Hippocampal formation (tissue), 2 donors: Measurements from ENCODE around the gene C17orf75.

ENCODE experiments used
- DNase-seq, 2 donors: peaks; one replicate each; lab custom pipeline; 2025; lab: John Stamatoyannopoulos, UW

Gene C17orf75

GRCh38 chr17:32305049-32305448 is 36.9 kb downstream of the C17orf75 start:
- DNase-seq, result no peak

GRCh38 chr17:32303781-32304288 is 38.1 kb downstream of the C17orf75 start:
- DNase-seq, result no peak

- no peak for DNase-seq
Observed at GRCh38 chr17:32302860-32303649, 38.9 kb downstream of the C17orf75 start.

GRCh38 chr17:32302037-32302436 is 39.9 kb downstream of the C17orf75 start:
- no peak for DNase-seq

GRCh38 chr17:32299580-32300164 is 42.3 kb downstream of the C17orf75 start:
- no peak for DNase-seq

- no peak for DNase-seq
Observed at GRCh38 chr17:32298721-32299579, 43.0 kb downstream of the C17orf75 start.

GRCh38 chr17:32298298-32298697 is 43.7 kb downstream of the C17orf75 start:
- DNase-seq, result no peak

- DNase-seq, result no peak
Observed at GRCh38 chr17:32297860-32298259, 44.1 kb downstream of the C17orf75 start.

- DNase-seq, result no peak
Observed at GRCh38 chr17:32297424-32297823, 44.5 kb downstream of the C17orf75 start.

GRCh38 chr17:32292094-32292493 is 49.9 kb downstream of the C17orf75 start:
- DNase-seq, result no peak

GRCh38 chr17:32289471-32290070 is 52.4 kb downstream of the C17orf75 start:
- DNase-seq, result no peak

- no peak for DNase-seq
Observed at GRCh38 chr17:32288615-32289014, 53.4 kb downstream of the C17orf75 start.

GRCh38 chr17:32287804-32288511 is 54.0 kb downstream of the C17orf75 start:
- DNase-seq, result no peak

- no peak for DNase-seq
Observed at GRCh38 chr17:32286518-32286900, 55.5 kb downstream of the C17orf75 start.

GRCh38 chr17:32285746-32286517 is 56.0 kb downstream of the C17orf75 start:
- peak; percentile 65 to 71 for DNase-seq

- DNase-seq, result no peak
Observed at GRCh38 chr17:32285306-32285705, 56.7 kb downstream of the C17orf75 start.

GRCh38 chr17:32283745-32284201 is 58.2 kb downstream of the C17orf75 start:
- peak in 1 of 2 donors; percentile 18 for DNase-seq

GRCh38 chr17:32281011-32281451 is 60.9 kb downstream of the C17orf75 start:
- no peak for DNase-seq

GRCh38 chr17:32279891-32280716 is 61.9 kb downstream of the C17orf75 start:
- DNase-seq, result no peak
